HG03103 (cell line): ENCODE data around the gene TFB1M.
A peak's percentile ranks its signal among the peaks of the same experiment; 100 is the strongest.

Experiments
- ATAC-seq: cut with Tn5 transposase; IDR thresholded peaks from one replicate; pipeline ENCODE4 v1.9.1; 2021; ENCODE audit warnings: low read depth; ENCODE audit not compliant: unreplicated experiment

The TFB1M gene

GRCh38 chr6:155267411-155267810 is 46.9 kb downstream of the TFB1M start:
- no peak for ATAC-seq

GRCh38 chr6:155265843-155266535 is 48.3 kb downstream of the TFB1M start:
- ATAC-seq = no peak

GRCh38 chr6:155264693-155265320 is 49.5 kb downstream of the TFB1M start:
- no peak for ATAC-seq

- ATAC-seq = no peak
These were observed 50.8 kb downstream of the TFB1M start, which contains the start of gene CLDN20 for GRCh38 chr6:155263373-155264063. Gene CLDN20 (plus strand): TSS chr6:155264013. CDS start chr6:155275720, 11,707 bp downstream.

GRCh38 chr6:155262655-155263054 is 51.6 kb downstream of the TFB1M start:
- no peak for ATAC-seq

GRCh38 chr6:155261111-155261900 is 53.0 kb downstream of the TFB1M start:
- no peak for ATAC-seq

- ATAC-seq = peak; percentile 58
These were observed 53.6 kb downstream of the TFB1M start for GRCh38 chr6:155260686-155261085.

- ATAC-seq = no peak
These were observed 54.4 kb downstream of the TFB1M start for GRCh38 chr6:155259897-155260296.

- ATAC-seq = no peak
These were observed 55.1 kb downstream of the TFB1M start for GRCh38 chr6:155259204-155259603.

GRCh38 chr6:155257796-155258195 is 56.5 kb downstream of the TFB1M start:
- ATAC-seq = no peak

- no peak for ATAC-seq
These were observed 58.0 kb downstream of the TFB1M start for GRCh38 chr6:155256122-155256795.

- no peak for ATAC-seq
These were observed 60.1 kb downstream of the TFB1M start for GRCh38 chr6:155254139-155254538.

GRCh38 chr6:155253337-155253736 is 60.9 kb downstream of the TFB1M start:
- ATAC-seq = no peak

- ATAC-seq = no peak
These were observed 61.7 kb downstream of the TFB1M start for GRCh38 chr6:155252581-155252980.

- no peak for ATAC-seq
These were observed 63.4 kb downstream of the TFB1M start for GRCh38 chr6:155250701-155251381.

- ATAC-seq = no peak
These were observed 66.0 kb downstream of the TFB1M start for GRCh38 chr6:155248008-155249001.

- ATAC-seq = no peak
These were observed 66.7 kb downstream of the TFB1M start for GRCh38 chr6:155247618-155248007.

GRCh38 chr6:155246825-155247224 is 67.5 kb downstream of the TFB1M start:
- ATAC-seq = no peak

GRCh38 chr6:155245831-155246230 is 68.5 kb downstream of the TFB1M start:
- no peak for ATAC-seq
